Body of pancreas (tissue), 4 donors: ENCODE data around the gene MRM2. TPM values are rescaled to one million over a fixed set of nuclear protein-coding genes. Genes with fewer than 3 reads are reported as not detected.

ENCODE experiments used
- ATAC-seq: fragments of 150-250 bp; one replicate; pipeline ENCODE4 v1.9.1; 2016
- DNase-seq, 4 donors: peaks; one replicate each; pipeline ENCODE4 v3.0.0-alpha.2; 2019
- H3K27ac ChIP-seq, 4 donors: fragments of 200-600 bp; sonication (generic); 1 replicate in 3 of 4; 2 replicates in 1 of 4; pipeline versions ENCODE4 v1.5.1 to v1.6.1; 2016 to 2019; ENCODE audit warnings: mild to moderate bottlenecking in 1 of 4, mixed read lengths in 1 of 4, moderate library complexity in 1 of 4
- H3K27me3 ChIP-seq, 2 donors: fragments of 200-600 bp; sonication (generic); one replicate each; pipeline ENCODE4 v1.6.0; 2016; ENCODE audit warnings: mild to moderate bottlenecking in 1 of 2
- H3K36me3 ChIP-seq, 2 donors: fragments of 200-600 bp; sonication (generic); replicated peaks in 1 of 2; 2 replicates each; pipeline ENCODE4 v1.5.1; 2016; ENCODE audit warnings: low read depth in 2 of 2; ENCODE audit not compliant: insufficient read depth in 1 of 2
- H3K4me1 ChIP-seq: fragments of 200-600 bp; sonication (generic); one replicate; pipeline ENCODE4 v1.6.0; 2016
- H3K4me3 ChIP-seq, 2 donors: fragments of 200-600 bp; sonication (generic); 1 replicate in 1 of 2; 2 replicates in 1 of 2; pipeline ENCODE4 v1.5.1; 2016 to 2019
- H3K9me3 ChIP-seq, 3 donors: fragments of 200-600 bp; sonication (generic); 1 replicate in 2 of 3; 2 replicates in 1 of 3; pipeline ENCODE4 v1.5.1; 2016
- CTCF ChIP-seq, 7 experiments: fragments of 450-650 bp in 4 of 7; fragments of 200-600 bp in 3 of 7; sonication (generic) in 3 of 7; IDR thresholded peaks; one replicate each; pipeline ENCODE4 v1.5.1; 2016 to 2019; ENCODE audit warnings: antibody characterized with exemption in 7 of 7
- POLR2A ChIP-seq, 3 donors: fragments of 450-650 bp; IDR thresholded peaks; one replicate each; pipeline ENCODE4 v1.6.1; 2016; ENCODE audit warnings: antibody characterized with exemption in 3 of 3, mild to moderate bottlenecking in 2 of 3
- WGBS, 2 donors: methylation state at CpG; one replicate each; pipeline ENCODE4 v1.1.5; 2017; 5-methylcytosine and 5-hydroxymethylcytosine counted together
- intact Hi-C: fragments of 100-400 bp; cut with DNase I; formaldehyde crosslinking; loops from one replicate; pipeline ENCODE4 v1.15.1; 2023
- total RNA-seq, 2 donors: library from RNA; depleted of rRNA; stranded (reverse); fragments of >200 nt; gene quantifications; one replicate each; pipeline ENCODE4 v1.1.0, GENCODE V29; 2016

MRM2 gene
- total RNA-seq, 2 donors from 2014 or later, result 7.6 to 8.8 TPM

GRCh38 chr7:2222516-2222915 is 19.5 kb downstream of the MRM2 start:
- ATAC-seq (no peak), DNase-seq (no peak)
- no peaks in the 10 kb centered on the region for H3K4me1 ChIP-seq
- TF ChIP-seq CTCF (IDR thresholded peaks at IDR 0.05), result no peak
- TF ChIP-seq POLR2A (IDR thresholded peaks at IDR 0.05), result no peak
- WGBS, 2 donors, result 94% methylated on average over 19 to 22 of the region's 22 CpGs
- intact Hi-C loops, result no loop called here
- H3K4me3 ChIP-seq, result no peak overlapping the region
- H3K27ac ChIP-seq, result no peak overlapping the region
- H3K36me3 ChIP-seq, result peaks cover 0 to 5% of the 10 kb centered on the region in 2 donors
- H3K27me3 ChIP-seq, result no peaks in the 10 kb centered on the region
- H3K9me3 ChIP-seq, result no peaks in the 10 kb centered on the region

DNA sequence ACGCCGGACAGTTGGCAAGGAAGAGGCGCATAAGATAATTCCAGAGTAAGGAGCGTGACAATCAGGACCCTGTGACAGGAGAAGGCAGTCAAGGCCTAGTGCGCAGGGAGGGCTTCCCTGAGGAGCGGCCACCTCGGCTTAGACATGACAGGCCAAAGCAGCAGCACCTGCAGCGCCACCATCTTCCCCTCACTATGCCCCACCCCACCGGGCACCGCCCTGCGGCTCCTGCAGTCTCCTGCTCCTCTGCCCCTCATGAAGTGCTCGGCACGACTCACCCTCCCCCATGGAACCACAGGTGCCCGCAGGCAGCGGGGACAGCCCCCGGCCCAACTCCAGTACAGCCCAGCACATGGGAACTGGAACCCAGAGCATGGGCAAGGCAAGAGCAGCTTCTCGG is 21.1 kb downstream of the MRM2 start:
- Histone ChIP-seq H3K9me3 (no peaks in the 10 kb centered on the region), H3K27me3 (no peaks in the 10 kb centered on the region), H3K4me3 (no peak overlapping the region), H3K4me1 (no peaks in the 10 kb centered on the region), H3K27ac (no peak overlapping the region), H3K36me3 (peaks cover 0 to 13% of the 10 kb centered on the region in 2 donors)
- TF ChIP-seq POLR2A (IDR thresholded peaks at IDR 0.05), result no peak
- no peak for TF ChIP-seq CTCF (IDR thresholded peaks at IDR 0.05)
- no peak for ATAC-seq
- DNase-seq, result no peak
- intact Hi-C loops, result no loop called here
- 91 to 93% methylated on average over 6 to 15 of the region's 17 CpGs for WGBS, 2 donors

DNA sequence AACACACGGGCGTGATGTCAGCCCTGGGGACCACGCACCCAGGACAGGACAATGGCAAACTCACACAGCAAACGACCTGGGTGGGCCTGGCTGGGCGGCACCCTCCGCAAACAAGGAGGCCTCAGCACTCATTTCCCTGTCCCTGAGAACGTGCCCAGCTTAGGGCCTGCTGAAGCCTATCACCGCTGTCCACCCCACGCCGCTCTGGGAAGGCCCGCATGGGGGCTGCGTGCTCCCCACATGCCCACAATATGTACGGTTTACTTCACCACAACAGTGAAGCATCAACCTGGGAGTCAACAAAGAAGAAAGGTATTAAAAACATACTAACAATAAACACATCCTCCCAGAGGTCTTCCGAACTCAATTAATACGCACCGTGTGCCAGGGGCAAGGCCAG is 21.5 kb downstream of the MRM2 start:
- H3K4me1 ChIP-seq, result no peaks in the 10 kb centered on the region
- WGBS, 2 donors, result 94 to 96% methylated on average over 12 to 15 of the region's 16 CpGs
- intact Hi-C loops, result no loop called here
- H3K27ac ChIP-seq, result no peak overlapping the region
- DNase-seq (no peak), ATAC-seq (no peak)
- peaks cover 0 to 16% of the 10 kb centered on the region in 2 donors for H3K36me3 ChIP-seq
- no peak for TF ChIP-seq POLR2A (IDR thresholded peaks at IDR 0.05)
- H3K4me3 ChIP-seq, result no peak overlapping the region
- no peaks in the 10 kb centered on the region for H3K9me3 ChIP-seq
- no peaks in the 10 kb centered on the region for H3K27me3 ChIP-seq

DNA sequence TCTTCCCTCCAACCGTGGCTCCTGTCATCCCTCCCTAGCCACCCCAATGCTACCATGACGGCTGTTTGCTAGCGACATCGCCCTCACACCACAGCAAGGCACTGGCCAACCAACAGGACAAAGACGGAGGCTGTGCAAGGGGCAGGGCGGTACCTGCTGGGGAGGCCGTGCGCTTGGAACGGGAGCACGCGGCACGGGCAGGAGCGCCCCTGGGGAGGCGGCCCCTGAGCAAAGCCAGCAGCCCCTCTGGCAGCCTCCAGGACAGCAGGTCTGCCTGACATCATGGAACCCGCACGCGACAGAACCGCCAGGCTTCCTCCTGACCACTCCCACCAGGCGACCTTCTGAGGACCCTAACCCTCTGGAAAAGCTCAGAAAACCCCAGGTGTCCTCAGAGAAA is 22.0 kb downstream of the MRM2 start:
- TF ChIP-seq POLR2A (IDR thresholded peaks at IDR 0.05) (no peak), CTCF (IDR thresholded peaks at IDR 0.05) (no peak)
- intact Hi-C loops, result no loop called here
- H3K27ac ChIP-seq, result no peak overlapping the region
- H3K36me3 ChIP-seq, result peaks cover 0 to 17% of the 10 kb centered on the region in 2 donors
- ATAC-seq, result no peak
- no peak overlapping the region for H3K4me3 ChIP-seq
- 92 to 94% methylated on average over 14 to 19 of the region's 19 CpGs for WGBS, 2 donors
- no peaks in the 10 kb centered on the region for H3K9me3 ChIP-seq
- H3K27me3 ChIP-seq, result no peaks in the 10 kb centered on the region
- DNase-seq, result no peak
- no peaks in the 10 kb centered on the region for H3K4me1 ChIP-seq

DNA sequence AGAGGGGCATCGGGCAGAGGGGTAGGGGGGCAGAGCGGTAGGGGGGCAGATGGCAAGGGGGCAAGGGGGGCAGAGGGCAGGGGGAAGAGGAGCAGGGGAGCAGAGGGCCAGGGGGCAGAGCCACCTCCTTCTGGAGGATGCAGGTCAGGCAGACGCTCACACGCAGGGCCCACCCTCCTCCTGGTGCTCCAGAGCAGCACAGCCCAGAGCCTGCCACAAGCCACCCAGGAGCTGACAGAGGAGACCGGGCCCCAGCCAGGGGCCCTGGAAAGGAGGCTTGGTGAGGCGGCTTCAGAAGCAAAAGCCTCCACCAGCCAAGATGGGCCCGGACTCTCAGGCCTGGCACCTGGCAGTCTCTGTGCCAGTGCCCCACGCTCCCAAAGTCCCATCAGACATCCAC is 22.4 kb downstream of the MRM2 start:
- Histone ChIP-seq H3K27me3 (no peaks in the 10 kb centered on the region), H3K4me1 (no peaks in the 10 kb centered on the region), H3K4me3 (no peak overlapping the region), H3K9me3 (no peaks in the 10 kb centered on the region), H3K27ac (no peak overlapping the region), H3K36me3 (peaks cover 0 to 17% of the 10 kb centered on the region in 2 donors)
- ATAC-seq (no peak), DNase-seq (no peak)
- TF ChIP-seq CTCF (IDR thresholded peaks at IDR 0.05) (no peak), POLR2A (IDR thresholded peaks at IDR 0.05) (no peak)
- intact Hi-C loops, result no loop called here
- WGBS, 2 donors, result 91 to 98% methylated on average over 7 to 8 of the region's 8 CpGs
